Measurements from ENCODE around the gene AGAP2. TPM values are rescaled to one million over a fixed set of nuclear protein-coding genes. Genes with fewer than 3 reads are reported as not detected.

AGAP2 gene
- total RNA-seq, 1 donor from 2014 or later = 0.26 TPM

GRCh38 chr12:57754411-57755193 is 16.1 kb upstream of the AGAP2 start, which contains the start of gene MARCHF9:
Gene MARCHF9 (plus strand): TSS chr12:57755103. CDS start chr12:57755529, 426 bp downstream.
- DNase-seq (ENCODE audit: low read depth in 2 of 2) = no peak

GRCh38 chr12:57753756-57754337 is 15.3 kb upstream of the AGAP2 start:
- no peak for DNase-seq (ENCODE audit: low read depth in 2 of 2)

- DNase-seq (ENCODE audit: low read depth in 2 of 2) = no peak
Observed at GRCh38 chr12:57752668-57753000, 14.1 kb upstream of the AGAP2 start.

- peak; percentile 99 to 100 for DNase-seq (ENCODE audit: low read depth in 2 of 2)
Observed at GRCh38 chr12:57751788-57752667, 13.5 kb upstream of the AGAP2 start, which contains the start of gene CDK4. Gene CDK4 (minus strand): TSS chr12:57752310. CDS start chr12:57751717, 593 bp downstream.

GRCh38 chr12:57751432-57751787 is 12.9 kb upstream of the AGAP2 start:
- DNase-seq (ENCODE audit: low read depth in 2 of 2) = no peak

GRCh38 chr12:57750561-57751431 is 12.3 kb upstream of the AGAP2 start:
- DNase-seq (ENCODE audit: low read depth in 2 of 2) = no peak

- no peak for DNase-seq (ENCODE audit: low read depth in 2 of 2)
Observed at GRCh38 chr12:57749061-57749460, 10.5 kb upstream of the AGAP2 start.

GRCh38 chr12:57746025-57746424 is 7.5 kb upstream of the AGAP2 start:
- DNase-seq (ENCODE audit: low read depth in 2 of 2) = no peak

GRCh38 chr12:57745485-57745881 is 6.9 kb upstream of the AGAP2 start:
- no peak for DNase-seq (ENCODE audit: low read depth in 2 of 2)

GRCh38 chr12:57744777-57745484 is 6.4 kb upstream of the AGAP2 start, which contains the start of gene TSPAN31:
Gene TSPAN31 (plus strand): TSS chr12:57745039. CDS start chr12:57745155, 116 bp downstream.
- peak; percentile 98 to 99 for DNase-seq (ENCODE audit: low read depth in 2 of 2)

- DNase-seq (ENCODE audit: low read depth in 2 of 2) = peak in 1 of 2 donors; percentile 65
Observed at GRCh38 chr12:57744194-57744776, 5.7 kb upstream of the AGAP2 start.

GRCh38 chr12:57743769-57744168 is 5.2 kb upstream of the AGAP2 start:
- no peak for DNase-seq (ENCODE audit: low read depth in 2 of 2)

- DNase-seq (ENCODE audit: low read depth in 2 of 2) = no peak
Observed at GRCh38 chr12:57741844-57742738, 3.5 kb upstream of the AGAP2 start.

GRCh38 chr12:57741413-57741789 is 2.9 kb upstream of the AGAP2 start:
- no peak for DNase-seq (ENCODE audit: low read depth in 2 of 2)

GRCh38 chr12:57740656-57741412 is 2.3 kb upstream of the AGAP2 start:
- DNase-seq (ENCODE audit: low read depth in 2 of 2) = peak in 1 of 2 donors; percentile 38

- no peak for DNase-seq (ENCODE audit: low read depth in 2 of 2)
Observed at GRCh38 chr12:57739914-57740538, 1.5 kb upstream of the AGAP2 start.

- no peak for DNase-seq (ENCODE audit: low read depth in 2 of 2)
Observed at GRCh38 chr12:57739387-57739786, 845 bp upstream of the AGAP2 start.

All from dermis microvascular lymphatic vessel endothelial cell (primary cell).